Stimulated activated CD8-positive, alpha-beta memory T cell treated with anti-CD3 and anti-CD28 coated beads, Interleukin-2, amount 100 ng/mL, for 48 hours (primary cell): ENCODE data around the gene OBSL1.

Experiments
- DNase-seq, 2 donors: peaks; one replicate each; pipeline ENCODE4 v3.0.0-alpha.2; 2020; ENCODE audit warnings: low read depth in 2 of 2

Gene OBSL1

GRCh38 chr2:219512524-219513216 lies 58.7 kb downstream of the OBSL1 start:
- DNase-seq, result no peak

DNA sequence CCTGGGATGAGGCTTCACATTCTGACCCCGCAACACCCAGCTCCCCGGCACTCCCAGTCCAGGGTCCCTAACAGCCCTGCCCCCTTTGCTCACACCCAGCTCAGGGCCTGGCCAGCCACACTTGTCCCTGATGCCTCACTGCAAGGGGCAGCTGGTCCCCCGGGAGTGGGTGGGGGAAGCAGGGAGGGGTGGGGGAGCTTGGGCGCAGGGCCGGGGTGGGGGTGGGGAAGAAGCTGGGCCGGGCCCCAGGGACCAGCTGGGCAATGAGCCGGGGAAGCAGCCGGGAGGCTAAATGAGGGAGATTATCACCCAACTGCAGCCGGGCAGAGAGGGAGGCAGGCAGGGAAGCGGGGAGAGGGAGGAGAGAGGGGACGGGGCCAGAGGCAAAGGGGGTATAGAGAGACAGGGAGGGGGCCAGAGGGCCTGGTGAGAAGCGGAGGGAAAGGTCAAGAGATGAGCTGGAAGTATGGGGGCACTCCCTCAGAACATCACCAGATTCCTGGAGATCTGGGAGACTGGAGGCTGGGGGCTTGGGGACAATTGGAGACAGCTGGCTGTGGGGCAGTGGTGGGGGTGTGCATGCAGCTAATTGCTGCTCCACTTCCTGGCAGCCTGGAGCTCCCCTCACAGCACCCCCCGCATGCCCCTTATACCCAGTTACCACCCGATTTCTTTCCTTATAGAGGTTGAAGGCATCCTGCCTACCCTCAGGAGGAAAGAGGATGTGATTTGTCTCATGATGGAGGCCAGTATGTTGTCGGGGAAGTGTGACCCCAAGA lies 59.6 kb downstream of the OBSL1 start:
- DNase-seq, result no peak

GRCh38 chr2:219510512-219511135 lies 60.7 kb downstream of the OBSL1 start:
- no peak for DNase-seq

DNA sequence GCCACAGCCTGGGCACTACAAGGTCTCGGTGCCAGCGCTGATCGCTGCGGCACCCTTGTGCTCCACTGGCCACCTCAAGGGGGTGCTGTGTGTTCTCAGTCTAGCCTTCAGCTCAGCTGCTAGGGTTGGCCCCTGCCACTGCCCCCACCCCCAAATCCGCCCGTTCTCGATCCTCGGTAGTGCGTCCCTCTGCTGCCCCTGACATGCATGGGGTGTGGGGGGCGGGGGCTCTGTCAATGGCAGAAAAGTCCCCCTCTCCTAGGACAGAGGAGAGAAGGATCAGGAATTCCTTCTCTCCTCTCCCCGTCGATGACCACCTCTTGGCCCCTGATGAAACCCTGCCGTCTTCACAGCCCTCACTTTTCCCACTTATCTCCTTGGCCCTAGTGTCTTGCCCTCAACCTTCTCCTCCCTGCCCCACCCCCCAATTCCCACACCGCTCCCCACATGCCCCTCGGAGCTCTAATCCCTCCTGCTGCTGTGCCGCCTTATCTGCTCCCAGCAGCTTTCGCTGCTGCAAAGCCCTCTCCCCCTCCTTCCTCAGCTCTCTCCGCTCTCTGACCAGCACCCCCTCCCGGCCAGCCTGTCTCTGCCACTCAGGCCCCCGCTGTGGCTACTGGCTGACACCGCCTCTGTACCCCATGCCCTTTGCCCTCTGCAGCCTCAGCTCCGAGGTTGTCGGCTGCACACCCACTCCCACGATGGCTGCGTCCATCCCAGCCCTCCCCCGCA lies 61.4 kb downstream of the OBSL1 start:
- peak in 1 of 2 donors; percentile 38 for DNase-seq

DNA sequence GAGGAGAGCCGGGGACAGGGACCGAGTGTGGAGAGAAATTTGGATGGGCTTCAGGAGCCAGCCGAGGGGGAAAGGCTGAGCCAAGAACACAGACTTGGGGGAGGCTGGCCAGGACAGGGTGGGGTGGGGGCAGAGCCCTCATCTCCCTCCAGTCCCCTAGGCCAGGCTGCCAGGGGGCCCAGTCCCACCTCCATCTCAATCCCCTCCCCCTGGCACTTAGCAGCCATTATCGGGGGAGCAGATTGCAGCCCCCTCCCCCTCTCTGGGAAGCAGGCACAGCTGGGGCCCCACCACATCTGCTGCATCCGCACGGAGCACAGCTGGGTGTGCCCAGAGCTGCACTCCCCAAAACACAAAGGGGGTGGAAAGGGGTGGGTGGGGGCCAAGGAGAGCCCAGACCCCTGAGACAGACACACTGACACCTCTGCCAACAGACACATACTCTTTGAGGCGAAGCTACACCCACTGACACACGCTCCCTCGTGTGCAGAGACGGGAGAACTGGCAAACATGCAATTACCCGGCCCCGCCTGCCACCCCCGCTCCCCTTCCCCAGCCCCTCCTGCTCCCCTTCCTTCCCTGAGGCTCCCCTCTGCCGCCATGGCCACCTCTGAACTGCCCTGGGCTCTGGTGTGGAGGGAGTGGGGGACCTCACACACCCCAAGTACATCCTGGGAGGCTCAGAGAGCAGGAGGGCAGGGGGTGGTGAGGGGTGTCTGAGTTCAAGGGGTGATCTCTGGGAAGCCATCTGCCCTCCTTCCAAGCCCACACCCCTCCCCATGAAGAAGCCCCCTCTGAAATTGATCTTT lies 62.2 kb downstream of the OBSL1 start:
- no peak for DNase-seq

DNA sequence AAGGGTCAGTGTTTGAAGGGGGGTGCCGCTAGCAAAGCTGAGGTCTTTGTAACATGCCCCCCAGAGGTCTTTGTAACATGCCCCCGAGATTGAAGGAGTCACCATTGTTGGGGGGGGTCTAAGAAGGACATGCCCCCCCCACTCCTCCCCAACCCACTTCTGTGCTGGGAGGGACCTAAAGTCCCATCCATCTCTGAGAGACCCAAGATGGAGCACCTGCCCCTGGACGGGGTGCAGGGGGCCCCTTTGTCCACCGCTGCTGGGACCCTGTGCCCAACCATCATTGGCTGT lies 63.0 kb downstream of the OBSL1 start:
- DNase-seq, result no peak

- DNase-seq, result no peak
Observed at GRCh38 chr2:219507581-219508443, 63.5 kb downstream of the OBSL1 start.

DNA sequence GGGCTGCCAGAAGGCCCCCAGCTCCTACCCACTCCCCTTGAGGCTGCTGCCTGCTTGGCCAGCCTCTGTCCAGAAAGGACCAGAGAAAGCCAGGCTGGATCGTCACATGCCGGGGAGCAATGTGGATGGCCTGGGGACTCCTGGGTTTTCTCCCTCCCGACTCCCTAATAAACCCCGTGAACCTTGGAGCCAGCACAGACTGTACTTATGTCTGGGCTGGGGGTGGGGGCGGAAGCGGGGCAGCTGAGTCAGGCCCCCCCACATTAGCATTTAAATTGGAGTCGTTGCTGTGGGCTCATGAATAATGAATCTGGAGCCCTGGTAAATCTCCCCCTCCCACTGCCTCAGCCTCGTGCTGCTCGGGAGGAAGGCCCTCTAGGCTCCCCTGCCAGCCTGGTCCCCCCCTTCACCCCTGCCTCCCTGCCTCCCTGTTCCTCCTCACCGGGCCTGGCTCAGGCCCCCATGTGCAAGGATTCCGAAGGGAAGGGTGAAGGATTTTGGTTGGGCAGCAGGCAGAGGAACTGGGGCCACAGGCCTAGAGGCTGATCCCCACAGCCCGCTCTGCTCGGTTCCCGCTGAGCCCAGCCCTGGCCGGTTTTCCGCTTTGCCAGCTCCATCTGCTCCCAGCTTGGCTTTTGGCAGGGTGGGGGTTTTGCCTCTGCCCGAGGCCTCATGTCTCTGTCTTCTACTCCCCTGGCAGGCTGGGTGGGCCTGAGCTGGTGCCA lies 64.4 kb downstream of the OBSL1 start:
- DNase-seq, result no peak

- DNase-seq, result no peak
Observed at GRCh38 chr2:219506153-219506801, 65.1 kb downstream of the OBSL1 start.

- DNase-seq, result no peak
Observed at GRCh38 chr2:219505585-219505984, 65.8 kb downstream of the OBSL1 start.

DNA sequence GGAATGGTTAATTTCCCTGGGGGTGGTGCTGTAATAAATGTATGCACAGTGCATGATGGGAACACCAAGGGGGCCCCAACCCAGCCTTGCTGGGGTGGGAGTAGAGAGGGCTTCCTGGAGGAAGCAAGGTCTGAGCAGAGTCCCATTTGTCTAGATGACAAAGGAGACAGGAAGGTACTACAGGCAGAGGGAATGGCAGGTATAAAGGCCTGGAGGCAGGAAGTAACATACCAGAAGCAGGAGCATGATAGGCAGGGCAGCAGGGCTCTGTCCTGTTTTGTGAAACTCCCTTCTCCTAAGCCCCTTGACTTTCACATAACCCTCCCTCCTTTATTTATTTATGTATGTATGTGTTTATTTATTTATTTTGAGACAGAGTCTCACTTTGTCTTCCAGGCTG lies 68.7 kb downstream of the OBSL1 start:
- no peak for DNase-seq

DNA sequence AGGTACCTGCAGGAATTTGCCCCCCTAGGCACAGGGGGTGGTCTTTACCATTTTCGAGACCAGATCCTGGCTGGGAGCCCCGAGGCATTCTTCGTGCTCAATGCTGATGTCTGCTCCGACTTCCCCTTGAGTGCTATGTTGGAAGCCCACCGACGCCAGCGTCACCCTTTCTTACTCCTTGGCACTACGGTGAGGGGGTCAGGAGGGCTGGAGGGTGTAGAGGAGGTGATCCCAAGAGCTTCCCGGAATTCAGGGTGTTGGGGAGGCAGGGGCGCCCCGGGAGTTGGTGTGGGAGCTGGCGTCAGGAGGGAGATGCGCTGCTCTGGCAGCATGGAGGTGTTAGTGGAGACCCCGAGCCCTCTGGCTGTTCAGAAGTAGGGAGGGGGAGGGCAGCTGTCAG lies 69.5 kb downstream of the OBSL1 start:
- no peak for DNase-seq
